ENCODE measurements around the gene USP53. TPM values are rescaled to one million over a fixed set of nuclear protein-coding genes. Genes with fewer than 3 reads are reported as not detected.
"Not testable (repeated sequence)": the region's sequence is repeated elsewhere in the genome, so short reads cannot be mapped to it uniquely, and the experiment has no call there.

The USP53 gene
- total RNA-seq, 2 donors from 2014 or later = 33.9 to 41.8 TPM

DNA sequence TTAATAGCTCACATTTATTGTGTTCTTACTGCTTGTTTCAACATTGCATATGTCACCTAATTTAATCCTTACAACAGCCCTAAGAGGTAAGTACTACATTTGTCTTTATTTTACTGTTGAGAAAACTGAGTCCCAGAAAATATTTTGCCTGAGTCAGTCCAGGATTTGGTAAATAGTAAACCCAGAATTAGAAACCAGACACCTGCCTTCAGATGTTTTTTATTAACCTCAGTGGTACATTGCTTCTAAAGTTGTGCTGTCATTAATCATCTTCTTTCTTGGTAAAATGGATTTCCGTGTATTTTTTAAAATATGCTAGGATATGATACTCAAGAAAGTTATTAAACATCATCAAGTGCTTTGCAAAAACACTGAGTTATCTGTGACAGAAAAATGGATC lies 31.4 kb downstream of the USP53 start:
- no peaks in the 10 kb centered on the region for H3K27me3 ChIP-seq (replicated peaks; ENCODE audit: insufficient read depth)
- TF ChIP-seq POLR2AphosphoS5 (IDR thresholded peaks at IDR 0.05) = no peak
- TF ChIP-seq, protein P1, sequence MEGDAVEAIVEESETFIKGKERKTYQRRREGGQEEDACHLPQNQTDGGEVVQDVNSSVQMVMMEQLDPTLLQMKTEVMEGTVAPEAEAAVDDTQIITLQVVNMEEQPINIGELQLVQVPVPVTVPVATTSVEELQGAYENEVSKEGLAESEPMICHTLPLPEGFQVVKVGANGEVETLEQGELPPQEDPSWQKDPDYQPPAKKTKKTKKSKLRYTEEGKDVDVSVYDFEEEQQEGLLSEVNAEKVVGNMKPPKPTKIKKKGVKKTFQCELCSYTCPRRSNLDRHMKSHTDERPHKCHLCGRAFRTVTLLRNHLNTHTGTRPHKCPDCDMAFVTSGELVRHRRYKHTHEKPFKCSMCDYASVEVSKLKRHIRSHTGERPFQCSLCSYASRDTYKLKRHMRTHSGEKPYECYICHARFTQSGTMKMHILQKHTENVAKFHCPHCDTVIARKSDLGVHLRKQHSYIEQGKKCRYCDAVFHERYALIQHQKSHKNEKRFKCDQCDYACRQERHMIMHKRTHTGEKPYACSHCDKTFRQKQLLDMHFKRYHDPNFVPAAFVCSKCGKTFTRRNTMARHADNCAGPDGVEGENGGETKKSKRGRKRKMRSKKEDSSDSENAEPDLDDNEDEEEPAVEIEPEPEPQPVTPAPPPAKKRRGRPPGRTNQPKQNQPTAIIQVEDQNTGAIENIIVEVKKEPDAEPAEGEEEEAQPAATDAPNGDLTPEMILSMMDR (IDR thresholded peaks at IDR 0.05) = no peak
- no peak for TF ChIP-seq POLR2A (IDR thresholded peaks at IDR 0.05)
- WGBS = 63% methylated on average over 1 of the region's 1 CpG
- H3K9me3 ChIP-seq = no peaks in the 10 kb centered on the region
- H3K4me3 ChIP-seq = no peak overlapping the region
- no peaks in the 10 kb centered on the region for H3K36me3 ChIP-seq
- DNase-seq (ENCODE audit: low spot score) = no peak
- intact Hi-C loops (cut with DNase I) = no loop called here
- H3K27ac ChIP-seq = no peak overlapping the region
- H3K4me1 ChIP-seq (replicated peaks) = no peaks in the 10 kb centered on the region

DNA sequence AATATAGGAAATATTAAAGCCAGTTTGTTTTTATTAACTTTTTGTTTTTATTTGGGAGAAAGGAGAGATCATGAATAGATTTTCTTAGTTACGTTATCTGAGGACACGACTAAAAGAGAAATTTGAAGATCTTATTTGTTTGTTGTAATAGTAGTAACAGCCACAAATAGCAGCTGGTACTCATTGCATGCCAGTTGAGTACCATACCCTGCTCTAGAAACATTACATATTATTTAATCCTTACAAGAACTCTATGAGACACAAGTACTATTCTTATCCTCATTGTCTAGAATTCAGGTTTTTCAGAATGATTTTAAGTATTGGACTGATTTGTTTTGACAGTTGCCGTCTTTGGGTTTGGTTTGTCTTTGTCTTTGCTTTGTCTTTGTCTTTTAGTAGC lies 31.8 kb downstream of the USP53 start:
- TF ChIP-seq POLR2A (IDR thresholded peaks at IDR 0.05) (no peak), POLR2AphosphoS5 (IDR thresholded peaks at IDR 0.05) (no peak)
- TF ChIP-seq, protein P1 (IDR thresholded peaks at IDR 0.05) = no peak
- H3K27ac ChIP-seq = no peak overlapping the region
- H3K9me3 ChIP-seq = no peaks in the 10 kb centered on the region
- no peak overlapping the region for H3K4me3 ChIP-seq
- no peaks in the 10 kb centered on the region for H3K4me1 ChIP-seq (replicated peaks)
- H3K36me3 ChIP-seq = no peaks in the 10 kb centered on the region
- WGBS = 73% methylated on average over 3 of the region's 3 CpGs
- no peak for DNase-seq (ENCODE audit: low spot score)
- intact Hi-C loops (cut with DNase I) = no loop called here
- no peaks in the 10 kb centered on the region for H3K27me3 ChIP-seq (replicated peaks; ENCODE audit: insufficient read depth)

DNA sequence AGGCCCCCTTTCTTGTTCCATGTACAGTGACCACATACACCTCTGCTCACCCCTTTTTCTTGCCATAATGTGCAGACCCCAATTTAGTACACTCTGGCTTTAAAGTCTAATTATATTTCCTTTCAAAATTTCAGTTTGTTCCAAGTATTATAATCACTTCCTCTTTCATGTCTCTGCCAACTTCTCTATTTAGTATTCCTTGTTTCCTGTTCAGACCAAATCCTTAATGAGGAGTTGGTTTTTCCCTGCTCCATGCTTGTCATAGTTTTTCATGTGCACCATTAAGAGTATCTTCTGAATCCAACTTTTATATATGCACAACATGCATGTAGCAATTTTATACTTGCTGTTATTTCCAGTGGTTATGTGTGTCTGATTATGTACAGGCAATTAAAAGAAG lies 32.3 kb downstream of the USP53 start:
- Histone ChIP-seq H3K36me3 (no peaks in the 10 kb centered on the region), H3K9me3 (no peaks in the 10 kb centered on the region), H3K4me3 (no peak overlapping the region), H3K4me1 (replicated peaks) (no peaks in the 10 kb centered on the region), H3K27me3 (replicated peaks; ENCODE audit: insufficient read depth) (no peaks in the 10 kb centered on the region), H3K27ac (no peak overlapping the region)
- TF ChIP-seq POLR2AphosphoS5 (IDR thresholded peaks at IDR 0.05) (no peak), POLR2A (IDR thresholded peaks at IDR 0.05) (no peak)
- TF ChIP-seq, protein P1 (IDR thresholded peaks at IDR 0.05) = no peak
- no peak for DNase-seq (ENCODE audit: low spot score)
- intact Hi-C loops (cut with DNase I) = no loop called here

DNA sequence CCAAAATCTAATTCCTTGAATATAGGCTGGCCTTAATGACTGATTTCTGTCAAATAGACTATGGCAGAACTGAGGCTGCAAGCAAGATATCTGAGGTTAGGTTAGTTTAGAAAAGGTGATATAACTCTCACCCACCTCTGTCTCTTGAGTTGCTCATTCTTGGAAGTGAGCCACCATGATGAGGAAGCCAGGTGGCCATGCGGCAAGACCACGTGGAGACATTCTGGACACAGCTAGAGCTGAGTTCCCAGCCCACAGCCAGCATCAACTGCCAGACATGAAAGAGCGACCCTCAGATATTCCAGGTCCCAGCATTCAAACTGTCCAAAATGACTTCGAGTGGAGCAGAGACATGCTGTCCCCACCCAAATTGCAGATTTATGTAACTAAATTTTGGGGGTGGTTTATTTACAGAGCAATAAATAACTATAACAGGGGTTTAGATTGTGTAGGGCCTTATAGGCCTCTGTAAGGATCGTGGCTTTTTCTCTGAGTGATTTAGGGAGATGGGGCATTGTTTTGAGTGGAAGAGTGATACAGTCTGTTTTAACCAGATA lies 33.7 kb downstream of the USP53 start:
- TF ChIP-seq POLR2AphosphoS5 (IDR thresholded peaks at IDR 0.05) (no peak), POLR2A (IDR thresholded peaks at IDR 0.05) (no peak)
- TF ChIP-seq, protein P1 (IDR thresholded peaks at IDR 0.05) = no peak
- H3K27ac ChIP-seq = no peak overlapping the region
- intact Hi-C loops (cut with DNase I) = no loop called here
- H3K9me3 ChIP-seq = no peaks in the 10 kb centered on the region
- no peak for DNase-seq (ENCODE audit: low spot score)
- WGBS = 76% methylated on average over 5 of the region's 5 CpGs
- no peaks in the 10 kb centered on the region for H3K36me3 ChIP-seq
- H3K27me3 ChIP-seq (replicated peaks; ENCODE audit: insufficient read depth) = no peaks in the 10 kb centered on the region
- H3K4me3 ChIP-seq = no peak overlapping the region
- H3K4me1 ChIP-seq (replicated peaks) = no peaks in the 10 kb centered on the region

DNA sequence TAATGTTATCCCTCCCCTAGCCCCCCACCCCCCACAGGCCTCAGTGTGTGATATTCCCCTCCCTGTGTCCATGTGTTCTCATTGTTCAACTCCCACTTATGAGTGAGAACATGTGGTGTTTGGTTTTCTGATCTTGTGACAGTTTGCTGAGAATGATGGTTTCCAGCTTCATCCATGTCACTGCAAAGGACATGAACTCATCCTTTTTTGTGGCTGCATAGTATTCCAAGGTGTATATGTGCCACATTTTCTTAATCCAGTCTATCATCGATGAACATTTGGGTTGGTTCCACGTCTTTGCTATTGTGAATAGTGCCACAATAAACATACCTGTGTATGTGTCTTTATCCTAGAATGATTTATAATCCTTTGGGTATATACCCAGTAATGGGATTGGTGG lies 38.5 kb downstream of the USP53 start:
- intact Hi-C loops (cut with DNase I); H3K4me3 ChIP-seq; H3K27me3 ChIP-seq (replicated peaks; ENCODE audit: insufficient read depth); H3K4me1 ChIP-seq (replicated peaks); H3K9me3 ChIP-seq; DNase-seq (ENCODE audit: low spot score); H3K27ac ChIP-seq; H3K36me3 ChIP-seq: not testable (repeated sequence)
- 98% methylated on average over 2 of the region's 2 CpGs for WGBS

DNA sequence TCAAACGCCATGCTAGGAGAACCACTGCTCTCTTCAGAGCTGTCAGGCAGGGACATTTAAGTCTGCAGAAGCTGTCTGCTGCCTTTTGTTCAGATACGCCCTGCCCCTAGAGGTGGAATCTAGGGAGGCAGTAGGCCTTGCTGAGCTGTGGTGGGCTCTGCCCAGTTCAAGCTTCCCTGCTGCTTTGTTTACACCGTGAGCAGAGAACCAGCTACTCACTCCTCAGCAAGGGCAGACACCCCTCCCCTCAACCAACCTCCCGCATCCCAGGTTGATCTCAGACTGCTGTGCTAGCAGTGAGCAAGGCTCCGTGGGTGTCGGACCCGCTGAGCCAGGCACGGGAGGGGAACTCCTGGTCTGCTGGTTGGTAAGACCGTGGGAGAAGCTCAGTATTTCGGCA lies 42.7 kb downstream of the USP53 start:
- H3K27me3 ChIP-seq (replicated peaks; ENCODE audit: insufficient read depth); H3K4me1 ChIP-seq (replicated peaks); H3K36me3 ChIP-seq; DNase-seq (ENCODE audit: low spot score); H3K9me3 ChIP-seq; intact Hi-C loops (cut with DNase I); H3K4me3 ChIP-seq; H3K27ac ChIP-seq: not testable (repeated sequence)
- 89% methylated on average over 10 of the region's 10 CpGs for WGBS
